Psoas muscle (tissue), 8 donors: ENCODE results near the gene IFIH1. TPM values are rescaled to one million over a fixed set of nuclear protein-coding genes. Genes with fewer than 3 reads are reported as not detected.

Source experiments
- ATAC-seq, 4 donors: fragments of 200-7000 bp; cut with Tn5 transposase; one replicate each; pipeline ENCODE4 v1.9.1; 2020; ENCODE audit warnings: moderate library complexity in 3 of 4, mild to moderate bottlenecking in 2 of 4
- DNase-seq, 2 donors: peaks; one replicate each; pipeline ENCODE4 v3.0.0-alpha.2; 2020
- H3K27ac ChIP-seq: fragments of 200-600 bp; one replicate; pipeline ENCODE4 v1.8.0; 2022
- H3K27me3 ChIP-seq, 3 donors: fragments of 200-600 bp in 1 of 3; one replicate each; pipeline versions ENCODE4 v1.6.1 to v1.8.0; 2013 to 2022; ENCODE audit warnings: low read length in 2 of 3, mild to moderate bottlenecking in 2 of 3, moderate library complexity in 1 of 3; ENCODE audit not compliant: insufficient read depth in 3 of 3
- H3K36me3 ChIP-seq, 2 donors: fragments of 200-600 bp in 1 of 2; one replicate each; pipeline versions ENCODE4 v1.6.1 to v1.8.0; 2013 to 2022; ENCODE audit warnings: low read depth in 1 of 2, mild to moderate bottlenecking in 1 of 2, moderate library complexity in 1 of 2; ENCODE audit not compliant: insufficient read depth in 1 of 2
- H3K4me1 ChIP-seq: fragments of 200-600 bp; one replicate; pipeline ENCODE4 v1.8.0; 2022
- H3K4me3 ChIP-seq: fragments of 200-600 bp; one replicate; pipeline ENCODE4 v1.8.0; 2022; ENCODE audit warnings: mild to moderate bottlenecking
- H3K9me3 ChIP-seq: fragments of 200-600 bp; one replicate; pipeline ENCODE4 v1.8.0; 2022
- WGBS, 3 donors: extraction: QIAGEN DNeasy Blood & Tissue Kit; methylation state at CpG; one replicate each; pipeline versions ENCODE4 v1.1.6 to v1.1.7; 2013; 5-methylcytosine and 5-hydroxymethylcytosine counted together
- intact Hi-C, 2 donors: fragments of 100-400 bp; cut with DNase I; formaldehyde crosslinking; loops; one replicate each; pipeline versions ENCODE4 v1.11.0 to v1.14.2; 2022
- polyA plus RNA-seq, 3 donors: library from polyadenylated mRNA; stranded (reverse); fragments of 200-250 nt; gene quantifications; one replicate each; pipeline ENCODE4 v1.2.3, GENCODE V29; 2013
- total RNA-seq, 4 donors: library from RNA; stranded (reverse); fragmentation: NEBNext Ultra II Directional in 2 of 4; extraction: Animal tissue kit (Norgen Biotek cat#: 25700) in 2 of 4; gene quantifications; one replicate each; pipeline versions ENCODE4 v1.2.1 to v1.2.4, GENCODE V29; 2021 to 2023
- TF ChIP-seq, protein P1 (sequence below): fragments of 200-600 bp; IDR thresholded peaks from one replicate; pipeline ENCODE4 v1.8.0; 2022; ENCODE audit warnings: antibody characterized with exemption
- donor health status: healthy with polysubstance abuse.
- donor health status: DM: no; HTN: no; CAD: no; lungs with moderate emphysema.
- donor health status: Bipolar disorder and iron deficiency.
- donor health status: healthy.
- donor health status: DM: yes; HTN: yes; CAD: no.
- donor health status: DM: no; HTN: no; CAD: no.
- donor health status: DM: no; HTN: no; CAD: no.
- donor health status: DM: yes; HTN: yes; CAD: no.

The IFIH1 gene
- total and polyA plus RNA-seq, 7 donors = 0.98 to 3.6 (median 1.8) TPM

- no peak for DNase-seq
- no peaks in the 10 kb centered on the region for H3K27me3 ChIP-seq
- H3K4me1 ChIP-seq = no peaks in the 10 kb centered on the region
- no peaks in the 10 kb centered on the region for H3K36me3 ChIP-seq
- no peaks in the 10 kb centered on the region for H3K9me3 ChIP-seq
- intact Hi-C loops = no loop called here
- no peak for ATAC-seq
- WGBS, 3 donors = 54 to 59% (median 57%) methylated on average over 5 of the region's 5 CpGs
- no peak overlapping the region for H3K27ac ChIP-seq
- no peak overlapping the region for H3K4me3 ChIP-seq
- TF ChIP-seq, protein P1, sequence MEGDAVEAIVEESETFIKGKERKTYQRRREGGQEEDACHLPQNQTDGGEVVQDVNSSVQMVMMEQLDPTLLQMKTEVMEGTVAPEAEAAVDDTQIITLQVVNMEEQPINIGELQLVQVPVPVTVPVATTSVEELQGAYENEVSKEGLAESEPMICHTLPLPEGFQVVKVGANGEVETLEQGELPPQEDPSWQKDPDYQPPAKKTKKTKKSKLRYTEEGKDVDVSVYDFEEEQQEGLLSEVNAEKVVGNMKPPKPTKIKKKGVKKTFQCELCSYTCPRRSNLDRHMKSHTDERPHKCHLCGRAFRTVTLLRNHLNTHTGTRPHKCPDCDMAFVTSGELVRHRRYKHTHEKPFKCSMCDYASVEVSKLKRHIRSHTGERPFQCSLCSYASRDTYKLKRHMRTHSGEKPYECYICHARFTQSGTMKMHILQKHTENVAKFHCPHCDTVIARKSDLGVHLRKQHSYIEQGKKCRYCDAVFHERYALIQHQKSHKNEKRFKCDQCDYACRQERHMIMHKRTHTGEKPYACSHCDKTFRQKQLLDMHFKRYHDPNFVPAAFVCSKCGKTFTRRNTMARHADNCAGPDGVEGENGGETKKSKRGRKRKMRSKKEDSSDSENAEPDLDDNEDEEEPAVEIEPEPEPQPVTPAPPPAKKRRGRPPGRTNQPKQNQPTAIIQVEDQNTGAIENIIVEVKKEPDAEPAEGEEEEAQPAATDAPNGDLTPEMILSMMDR = no peak
Measured at GRCh38 chr2:162327134-162327769, 8.8 kb upstream of the IFIH1 start.

GRCh38 chr2:162324953-162325352, 6.5 kb upstream of the IFIH1 start:
- H3K27me3 ChIP-seq = no peaks in the 10 kb centered on the region
- intact Hi-C loops = no loop called here
- no peak overlapping the region for H3K27ac ChIP-seq
- 93 to 100% (median 93%) methylated on average over 1 of the region's 1 CpG for WGBS, 3 donors
- H3K9me3 ChIP-seq = no peaks in the 10 kb centered on the region
- ATAC-seq (no peak), DNase-seq (no peak)
- no peak overlapping the region for H3K4me3 ChIP-seq
- H3K4me1 ChIP-seq = no peaks in the 10 kb centered on the region
- TF ChIP-seq, protein P1 = no peak
- no peaks in the 10 kb centered on the region for H3K36me3 ChIP-seq

DNA sequence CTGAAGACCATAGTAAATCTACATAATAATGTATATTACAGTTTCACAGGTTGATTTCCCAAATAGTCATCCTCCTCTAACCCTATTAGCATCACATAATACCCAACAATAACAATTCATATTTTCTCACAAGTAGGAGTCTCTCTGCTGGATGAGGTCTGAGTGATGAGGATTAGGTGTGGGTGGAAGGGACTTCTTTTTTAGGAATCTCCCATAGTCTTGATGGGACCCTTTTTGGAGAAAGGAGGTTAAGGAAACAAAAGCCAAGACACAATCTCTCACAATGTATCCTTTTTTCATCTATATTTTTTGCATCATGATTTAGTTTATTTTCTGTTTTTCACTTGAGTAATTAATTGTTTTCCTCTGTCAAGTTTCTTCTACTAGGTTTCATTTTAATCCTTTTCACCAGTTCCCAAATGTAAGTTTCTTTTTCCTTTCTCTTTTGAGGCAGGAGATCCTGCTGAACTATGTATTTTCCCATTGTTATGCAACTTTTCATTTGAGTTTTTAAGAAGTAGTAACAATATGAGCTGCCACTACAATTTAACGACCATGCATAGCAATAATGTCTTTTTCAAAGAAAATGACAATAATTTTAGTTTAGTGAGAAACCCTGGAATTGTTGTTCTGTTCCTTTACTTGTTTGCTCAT, 2.5 kb upstream of the IFIH1 start:
- no peaks in the 10 kb centered on the region for H3K4me1 ChIP-seq
- intact Hi-C loops = no loop called here
- H3K27me3 ChIP-seq = no peaks in the 10 kb centered on the region
- H3K4me3 ChIP-seq = no peak overlapping the region
- DNase-seq (no peak), ATAC-seq (no peak)
- WGBS, 3 donors = 45 to 67% (median 58%) methylated on average over 1 of the region's 1 CpG
- H3K27ac ChIP-seq = no peak overlapping the region
- TF ChIP-seq, protein P1 = no peak
- no peaks in the 10 kb centered on the region for H3K36me3 ChIP-seq
- H3K9me3 ChIP-seq = no peaks in the 10 kb centered on the region

DNA sequence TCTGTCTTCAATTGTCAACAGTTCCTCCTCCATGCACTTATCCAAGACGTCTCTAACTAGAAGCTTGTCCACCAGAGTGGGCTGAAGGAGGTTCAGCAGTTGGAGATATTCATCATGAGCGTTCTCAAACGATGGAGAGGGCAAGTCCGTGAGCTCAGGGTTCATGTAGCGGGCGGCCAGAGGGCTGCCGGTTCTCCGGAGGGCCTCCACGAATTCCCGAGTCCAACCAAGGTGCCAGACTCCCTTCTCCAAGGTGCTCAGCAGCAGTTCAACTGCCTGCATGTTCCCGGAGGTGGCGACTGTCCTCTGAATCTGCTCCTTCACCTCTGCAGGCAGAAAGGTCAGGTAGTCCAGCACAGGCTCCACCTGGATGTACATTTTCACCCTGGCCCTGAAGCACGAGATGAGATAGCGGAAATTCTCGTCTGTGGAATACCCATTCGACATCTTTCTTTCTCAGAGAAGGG, 590 bp downstream of the IFIH1 start:
- DNase-seq = no peak

More for the DNA sequence above, 590 bp downstream of the IFIH1 start:
- H3K36me3 ChIP-seq = no peaks in the 10 kb centered on the region
- no peaks in the 10 kb centered on the region for H3K27me3 ChIP-seq
- H3K9me3 ChIP-seq = no peaks in the 10 kb centered on the region
- ATAC-seq = peak in 3 of 4 donors; percentile 15 to 38 (median 17)
- TF ChIP-seq, protein P1 = no peak
- WGBS, 3 donors = 7 to 11% (median 9%) methylated on average over 16 of the region's 16 CpGs
- H3K4me1 ChIP-seq = no peaks in the 10 kb centered on the region
- H3K27ac ChIP-seq = peak overlapping the region; percentile 77
- H3K4me3 ChIP-seq = peak overlapping the region; percentile 79
- intact Hi-C loops = no loop called here
